SU-DHL-6 (cell line): ENCODE data around the gene KLHL8.

Experiments used
- EZH2phosphoT487 ChIP-seq: fragments of 200-600 bp; sonication (generic), shearing (Covaris generic); conservative IDR thresholded peaks from 2 replicates; pipeline ENCODE4 v1.6.1; 2018; ENCODE audit warnings: mild to moderate bottlenecking, antibody characterized with exemption, low read length, moderate library complexity, mixed read lengths
- TF ChIP-seq, protein P1 (sequence below): fragments of 200-600 bp; sonication (generic); IDR thresholded peaks from one replicate; pipeline ENCODE4 v1.5.1; 2017; ENCODE audit warnings: antibody characterized with exemption, mild to moderate bottlenecking, low read length, moderate library complexity; ENCODE audit not compliant: insufficient read depth, poor library complexity, severe bottlenecking

DNA sequence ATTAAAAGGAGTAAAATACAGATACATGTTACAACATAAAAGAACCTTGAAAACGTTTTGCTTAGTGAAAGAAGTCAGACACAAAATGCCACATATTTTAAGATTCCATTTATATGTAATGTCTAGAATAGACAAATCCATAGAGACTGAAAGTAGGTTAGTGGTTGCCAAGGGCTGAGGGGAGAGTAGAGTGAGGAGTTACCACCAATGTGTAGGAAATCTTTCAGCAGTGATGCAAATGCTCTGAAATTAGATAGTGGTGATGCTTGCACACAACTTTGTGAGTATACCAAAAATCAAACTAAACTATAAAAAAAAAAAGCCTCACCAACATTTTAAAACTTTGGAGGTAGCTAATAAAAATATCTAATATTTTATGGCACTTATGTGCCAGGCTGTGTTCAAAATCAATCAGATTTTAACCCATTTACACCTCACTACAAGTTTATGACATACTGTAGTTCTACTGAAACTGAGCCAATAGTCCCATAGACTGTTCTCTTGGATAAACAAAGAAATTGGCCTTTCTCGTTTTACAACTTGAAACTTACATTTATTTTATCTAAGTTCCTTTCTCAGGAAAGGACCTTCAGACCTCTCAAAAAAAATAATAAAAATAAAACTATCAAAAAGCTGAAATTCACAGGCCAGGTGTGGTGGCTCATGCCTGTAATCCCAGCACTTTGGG lies 29.1 kb upstream of the KLHL8 start:
- TF ChIP-seq, protein P1, sequence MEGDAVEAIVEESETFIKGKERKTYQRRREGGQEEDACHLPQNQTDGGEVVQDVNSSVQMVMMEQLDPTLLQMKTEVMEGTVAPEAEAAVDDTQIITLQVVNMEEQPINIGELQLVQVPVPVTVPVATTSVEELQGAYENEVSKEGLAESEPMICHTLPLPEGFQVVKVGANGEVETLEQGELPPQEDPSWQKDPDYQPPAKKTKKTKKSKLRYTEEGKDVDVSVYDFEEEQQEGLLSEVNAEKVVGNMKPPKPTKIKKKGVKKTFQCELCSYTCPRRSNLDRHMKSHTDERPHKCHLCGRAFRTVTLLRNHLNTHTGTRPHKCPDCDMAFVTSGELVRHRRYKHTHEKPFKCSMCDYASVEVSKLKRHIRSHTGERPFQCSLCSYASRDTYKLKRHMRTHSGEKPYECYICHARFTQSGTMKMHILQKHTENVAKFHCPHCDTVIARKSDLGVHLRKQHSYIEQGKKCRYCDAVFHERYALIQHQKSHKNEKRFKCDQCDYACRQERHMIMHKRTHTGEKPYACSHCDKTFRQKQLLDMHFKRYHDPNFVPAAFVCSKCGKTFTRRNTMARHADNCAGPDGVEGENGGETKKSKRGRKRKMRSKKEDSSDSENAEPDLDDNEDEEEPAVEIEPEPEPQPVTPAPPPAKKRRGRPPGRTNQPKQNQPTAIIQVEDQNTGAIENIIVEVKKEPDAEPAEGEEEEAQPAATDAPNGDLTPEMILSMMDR, result no peak
- no peak for TF ChIP-seq EZH2phosphoT487
